Panc1 (cell line): Measurements from ENCODE around the gene MANF. TPM values are rescaled to one million over a fixed set of nuclear protein-coding genes. Genes with fewer than 3 reads are reported as not detected.

ENCODE experiments used
- ATAC-seq: fragments of 200-7000 bp; cut with Tn5 transposase; 2 replicates; pipeline ENCODE4 v1.9.1; 2020; ENCODE audit warnings: mild to moderate bottlenecking, moderate library complexity
- BruUV-seq: library from RNA; stranded (reverse); fragments of 400-500 nt; replicated peaks from 2 replicates; lab custom pipeline; 2021; lab: Mats Ljungman, UMichigan
- CTCF ChIA-PET: fragments of 300-600 bp; sonication (Branson Sonifier 250); formaldehyde crosslinking; loops from one replicate; lab custom pipeline; 2022; ENCODE audit warnings: antibody characterized with exemption; lab: Charles Lee
- POLR2A ChIA-PET: fragments of 300-600 bp; sonication (Branson Sonifier 250); formaldehyde crosslinking; loops from one replicate; lab custom pipeline; 2022; ENCODE audit warnings: antibody characterized with exemption; lab: Charles Lee
- DNase-seq: peaks from one replicate; pipeline ENCODE4 v3.0.0-alpha.2; 2010; ENCODE audit warnings: low read depth, low spot score
- H3K27ac ChIP-seq: 2 replicates; pipeline ENCODE4 v1.5.1; 2011; ENCODE audit warnings: mild to moderate bottlenecking, low read length, inconsistent platforms
- H3K27me3 ChIP-seq: fragments of 200-500 bp; sonication (Bioruptor generic); 2 replicates; pipeline ENCODE4 v1.6.0; 2014; ENCODE audit warnings: low read length, inconsistent platforms; ENCODE audit not compliant: control insufficient read depth, insufficient read depth
- H3K36me3 ChIP-seq: fragments of 200-500 bp; sonication (Bioruptor generic); 2 replicates; pipeline ENCODE4 v1.5.1; 2014; ENCODE audit warnings: inconsistent platforms, mild to moderate bottlenecking, low read length, moderate library complexity; ENCODE audit not compliant: control insufficient read depth, insufficient read depth
- H3K4me1 ChIP-seq: 2 replicates; pipeline ENCODE4 v1.5.1; 2011; ENCODE audit warnings: inconsistent platforms, mild to moderate bottlenecking, low read length, moderate library complexity; ENCODE audit not compliant: control insufficient read depth, insufficient read depth
- H3K4me3 ChIP-seq, 2 experiments: 2 replicates each; pipeline ENCODE4 v1.5.1; 2011 to 2012; ENCODE audit warnings: low read depth in 2 of 2, low read length in 2 of 2, mild to moderate bottlenecking in 2 of 2, inconsistent platforms in 1 of 2, moderate library complexity in 1 of 2
- H3K9me3 ChIP-seq: fragments of 200-500 bp; sonication (Bioruptor generic); 2 replicates; pipeline ENCODE4 v1.5.1; 2014; ENCODE audit warnings: low read depth, mild to moderate bottlenecking, inconsistent platforms, low read length, moderate library complexity; ENCODE audit not compliant: control insufficient read depth, insufficient read depth
- CTCF ChIP-seq: fragments of 450-650 bp; IDR thresholded peaks from 2 replicates; pipeline ENCODE4 v1.5.1; 2017; ENCODE audit warnings: mild to moderate bottlenecking
- POLR2AphosphoS5 ChIP-seq: IDR thresholded peaks from 2 replicates; pipeline ENCODE4 v1.6.1; 2012; ENCODE audit warnings: mild to moderate bottlenecking, low read depth, low read length, moderate library complexity
- REST ChIP-seq, 2 experiments: IDR thresholded peaks; 2 replicates each; pipeline ENCODE4 v1.6.1; 2011 to 2012; ENCODE audit warnings: low read depth in 2 of 2, control low read depth in 1 of 2, low read length in 1 of 2, mild to moderate bottlenecking in 1 of 2, moderate library complexity in 1 of 2; ENCODE audit not compliant: insufficient read depth in 1 of 2
- SIN3A ChIP-seq: IDR thresholded peaks from 2 replicates; pipeline ENCODE4 v1.6.1; 2012; ENCODE audit warnings: low read depth, mild to moderate bottlenecking, low read length, moderate library complexity, borderline replicate concordance; ENCODE audit not compliant: insufficient read depth
- TCF7L2 ChIP-seq: IDR thresholded peaks from 2 replicates; pipeline ENCODE4 v1.6.1; 2011; ENCODE audit warnings: mild to moderate bottlenecking, low read depth, low read length, inconsistent platforms
- in situ Hi-C: cut with HindIII; loops from 2 replicates; pipeline ENCODE4 v1.10.0; 2016; ENCODE audit warnings: low sequenced_read_pairs, low pct_unique_long_range_greater_than_20kb
- intact Hi-C: fragments of 100-400 bp; cut with micrococcal nuclease; formaldehyde crosslinking; loops from one replicate; pipeline ENCODE4 v1.10.0; 2022; ENCODE audit not compliant: unreplicated experiment
- total RNA-seq: library from RNA; stranded (reverse); gene quantifications from one replicate; pipeline ENCODE4 v1.2.1, GENCODE V29; 2021; ENCODE audit not compliant: unreplicated experiment

The MANF gene
- total RNA-seq, 1 experiment from 2014 or later = 69.9 TPM

- CTCF ChIA-PET = no interaction called here
- Histone ChIP-seq H3K4me3 (no peak overlapping the region), H3K27ac (no peak overlapping the region), H3K27me3 (no peaks in the 10 kb centered on the region), H3K9me3 (no peaks in the 10 kb centered on the region), H3K4me1 (no peaks in the 10 kb centered on the region), H3K36me3 (no peaks in the 10 kb centered on the region)
- POLR2A ChIA-PET = no interaction called here
- ATAC-seq (no peak), DNase-seq (no peak)
- in situ Hi-C loops = no loop called here
- TF ChIP-seq CTCF (no peak), POLR2AphosphoS5 (no peak), SIN3A (no peak), REST (IDR thresholded peaks at IDR 0.05; ENCODE audit: insufficient read depth in 1 of 2, low read depth in 2 of 2, low read length in 1 of 2) (no peak), TCF7L2 (no peak)
- intact Hi-C loops = loop anchor here (10.0 kb wide), 1 partner anchor 701 kb away; the partner anchor contains the start of gene DOCK3
- BruUV-seq = no TSS peak
These were observed 9.5 kb upstream of the MANF start for GRCh38 chr3:51375571-51375970.

- POLR2A ChIA-PET = no interaction called here
These were observed 7.0 kb upstream of the MANF start for GRCh38 chr3:51378065-51378464.

More at GRCh38 chr3:51378065-51378464, 7.0 kb upstream of the MANF start:
- DNase-seq (no peak), ATAC-seq (no peak)
- H3K4me3 ChIP-seq = no peak overlapping the region
- BruUV-seq = no TSS peak
- CTCF ChIA-PET = no interaction called here
- H3K9me3 ChIP-seq = no peaks in the 10 kb centered on the region
- intact Hi-C loops = loop anchor here (10.0 kb wide), 1 partner anchor 703 kb away; the partner anchor contains the start of gene DOCK3
- TF ChIP-seq POLR2AphosphoS5 (no peak), REST (IDR thresholded peaks at IDR 0.05; ENCODE audit: insufficient read depth in 1 of 2, low read depth in 2 of 2, low read length in 1 of 2) (no peak), SIN3A (no peak), CTCF (no peak), TCF7L2 (no peak)
- no peaks in the 10 kb centered on the region for H3K4me1 ChIP-seq
- no peak overlapping the region for H3K27ac ChIP-seq
- no peaks in the 10 kb centered on the region for H3K27me3 ChIP-seq
- H3K36me3 ChIP-seq = no peaks in the 10 kb centered on the region
- in situ Hi-C loops = no loop called here
